HG02759 (cell line): Measurements from ENCODE around the gene ENO1.
"Not testable (repeated sequence)": the region's sequence is repeated elsewhere in the genome, so short reads cannot be mapped to it uniquely, and the experiment has no call there.

Experiments
- ATAC-seq: cut with Tn5 transposase; IDR thresholded peaks from one replicate; pipeline ENCODE4 v1.9.1; 2021; ENCODE audit warnings: mild to moderate bottlenecking, moderate library complexity; ENCODE audit not compliant: unreplicated experiment

Gene ENO1

DNA sequence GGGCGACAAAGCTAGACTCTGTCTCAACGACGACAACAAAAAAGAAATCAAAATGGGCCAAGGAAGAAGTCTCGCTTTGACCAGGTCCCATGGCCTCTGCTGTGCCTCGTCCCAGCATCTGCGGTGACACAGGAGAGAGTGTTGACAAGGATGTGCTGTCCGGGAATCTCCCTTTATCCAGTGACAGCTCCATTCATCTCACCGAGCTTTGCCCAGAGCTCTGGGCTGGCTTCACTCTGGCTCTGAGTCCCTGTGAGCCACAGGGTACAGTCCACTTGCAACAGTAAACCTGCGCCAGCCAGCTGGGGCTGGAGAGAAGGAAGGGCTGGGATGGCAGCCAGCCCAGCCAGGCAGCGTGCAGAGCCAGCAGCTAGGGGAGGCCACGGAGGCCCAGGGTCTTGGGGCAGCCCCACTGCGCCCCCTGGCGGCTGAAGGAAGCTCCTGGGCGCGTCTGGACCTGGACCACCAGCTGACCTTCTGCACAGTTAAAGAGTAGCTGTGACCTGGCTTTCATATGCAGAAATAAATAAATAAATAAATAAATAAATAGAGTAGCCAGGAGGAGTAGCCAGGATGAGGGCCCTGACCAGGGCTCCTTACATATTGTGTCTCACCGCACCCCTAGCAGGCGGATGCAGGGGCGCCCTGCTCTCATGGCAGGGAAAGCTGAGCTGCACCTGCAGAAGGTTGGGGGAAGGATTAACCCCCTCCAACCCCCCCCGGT lies 29.7 kb downstream of the ENO1 start:
- peak; percentile 68 for ATAC-seq

DNA sequence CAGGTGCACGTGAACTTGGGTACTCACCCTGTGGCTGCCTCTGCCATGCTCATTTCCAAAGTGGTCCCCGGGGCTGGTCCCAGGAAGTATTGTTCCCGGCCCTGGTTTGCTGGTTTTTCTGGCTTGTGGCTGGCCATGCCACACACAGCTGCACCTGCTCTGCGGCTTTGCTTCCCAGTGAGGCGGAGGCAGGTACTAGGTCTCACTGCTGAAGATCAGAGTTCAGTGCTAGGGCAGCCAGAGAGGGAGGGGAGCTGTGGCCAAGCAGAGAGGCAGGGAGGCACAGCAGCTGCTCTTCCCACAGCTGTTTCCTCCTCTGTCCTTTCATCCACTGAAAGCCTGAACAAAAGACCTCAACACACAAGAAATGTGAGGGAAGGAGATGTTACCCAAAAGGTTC lies 30.5 kb downstream of the ENO1 start:
- ATAC-seq: no peak

DNA sequence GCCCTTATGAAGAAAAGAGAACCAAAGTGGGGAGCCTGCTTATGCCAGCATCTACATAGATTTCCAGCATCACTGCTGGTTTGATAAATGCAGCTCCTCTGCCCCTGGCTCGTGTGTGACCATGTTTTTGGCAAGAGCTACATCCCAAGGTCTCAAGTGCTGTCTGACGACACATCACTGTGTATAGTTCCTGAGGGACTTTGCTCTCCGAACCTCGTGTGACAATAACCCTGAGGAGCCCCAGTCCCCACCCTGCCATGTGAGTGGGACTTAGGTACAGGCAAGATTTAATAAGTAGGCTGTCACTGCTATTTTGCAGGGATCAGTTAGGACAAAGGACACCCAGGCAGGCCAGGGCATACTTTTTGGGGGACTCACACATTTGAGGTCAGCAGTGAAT lies 32.2 kb downstream of the ENO1 start:
- ATAC-seq: no peak

DNA sequence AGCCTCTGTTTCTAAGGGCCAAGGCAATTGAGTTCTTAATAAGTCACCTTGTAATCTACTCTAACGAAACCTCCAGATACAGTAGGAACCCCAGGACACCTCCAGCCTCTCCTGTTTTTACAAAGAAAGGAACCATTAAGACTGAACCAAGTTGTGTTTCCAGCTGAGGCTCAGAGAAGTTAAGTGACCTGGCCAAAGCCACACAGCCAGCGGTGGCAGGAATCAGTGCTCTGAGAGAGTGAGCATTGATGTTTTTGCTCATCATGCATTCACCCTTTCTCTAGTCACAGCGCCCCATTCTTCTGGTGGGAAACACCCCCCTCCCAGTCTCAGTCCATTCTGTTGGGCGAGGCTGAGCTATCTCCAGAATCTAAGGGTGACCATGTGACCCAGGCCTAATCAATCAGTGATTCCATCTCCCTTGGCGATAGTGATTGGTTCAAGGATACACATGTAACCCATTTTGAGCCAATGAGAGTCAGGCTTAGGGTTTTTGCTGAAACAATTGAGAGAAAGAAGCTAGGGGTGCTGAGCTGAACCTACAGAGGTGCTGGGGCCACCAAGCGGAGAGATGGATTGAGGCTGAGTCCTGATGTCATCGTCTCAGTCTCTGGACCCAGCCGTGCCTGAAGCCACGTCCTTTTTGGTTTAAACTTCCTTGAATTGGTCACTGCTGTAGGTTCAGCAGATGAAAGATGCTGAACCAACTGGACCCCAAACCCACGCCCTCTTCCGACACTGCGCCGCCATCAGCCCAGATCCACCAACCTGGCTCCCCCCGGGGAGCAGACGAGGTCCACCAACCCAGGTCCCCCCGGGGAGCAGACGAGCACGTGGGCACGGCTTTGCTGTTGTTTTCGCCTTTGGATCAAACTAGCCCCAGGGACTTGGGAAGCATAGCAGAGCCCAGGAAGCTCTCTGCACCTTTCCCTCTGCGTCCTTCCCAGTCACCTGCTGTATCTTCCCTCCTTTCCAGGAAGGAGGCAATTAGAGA lies 33.1 kb downstream of the ENO1 start:
- no peak for ATAC-seq

DNA sequence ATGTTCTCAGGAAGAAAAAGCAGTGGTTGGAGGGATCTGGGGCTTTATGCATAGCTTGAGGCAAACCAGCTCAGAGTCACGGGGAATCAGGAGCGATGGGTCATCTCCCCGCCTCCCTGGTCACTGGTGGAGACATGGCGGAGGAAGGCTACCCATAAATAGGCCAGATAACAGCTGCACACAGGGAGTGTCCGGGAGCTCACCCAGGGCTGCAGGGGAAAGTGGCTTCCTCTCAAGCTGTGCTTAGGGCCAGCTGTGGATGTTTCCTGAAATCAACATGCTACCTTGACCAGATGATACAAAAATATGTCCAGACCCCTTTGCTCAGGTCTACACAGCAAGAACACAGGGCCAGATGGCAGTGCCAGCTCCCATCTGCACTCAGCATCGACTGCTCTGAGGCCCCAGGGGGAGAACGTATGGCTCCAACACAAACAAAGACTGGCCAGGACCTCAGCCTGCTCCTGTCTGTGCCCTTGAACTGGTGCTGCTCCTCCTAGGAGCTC lies 33.9 kb downstream of the ENO1 start:
- no peak for ATAC-seq

DNA sequence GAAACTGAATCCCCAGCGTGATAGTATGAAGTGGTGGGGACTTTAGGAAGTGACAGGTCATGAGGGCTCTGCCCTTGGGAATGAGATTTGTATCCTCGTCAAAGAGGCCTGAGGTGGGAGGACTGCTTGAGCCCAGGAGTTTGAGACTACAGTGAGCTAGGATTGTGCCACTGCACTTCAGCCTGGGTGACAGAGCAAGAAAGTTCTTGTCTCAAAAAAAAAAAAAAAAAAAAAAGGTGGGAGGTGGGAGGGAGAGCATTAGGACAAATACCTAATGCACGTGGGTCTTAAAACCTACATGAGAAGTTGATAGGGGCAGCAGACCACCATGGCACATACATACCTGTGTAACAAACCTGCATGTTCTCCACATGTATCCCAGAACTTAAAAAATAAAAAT lies 37.1 kb downstream of the ENO1 start:
- no peak for ATAC-seq

DNA sequence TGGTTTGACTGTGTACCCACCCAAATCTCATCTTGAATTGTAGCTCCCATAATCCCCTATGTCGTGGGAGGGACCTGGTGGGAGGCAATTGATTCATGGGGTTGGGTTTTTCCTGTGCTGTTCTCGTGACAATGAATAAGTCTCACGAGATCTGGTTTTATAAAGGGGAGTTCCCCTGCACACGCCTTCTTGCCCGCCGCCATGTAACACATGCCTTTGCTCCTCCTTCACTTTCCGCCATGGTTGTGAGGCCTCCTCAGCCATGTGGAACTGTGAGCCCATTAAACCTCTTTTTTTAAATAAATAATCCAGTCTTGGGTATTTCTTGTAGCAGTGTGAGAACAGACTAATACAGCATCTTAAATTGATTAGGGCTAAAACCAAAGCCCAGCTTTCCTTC lies 38.5 kb downstream of the ENO1 start:
- no peak for ATAC-seq

DNA sequence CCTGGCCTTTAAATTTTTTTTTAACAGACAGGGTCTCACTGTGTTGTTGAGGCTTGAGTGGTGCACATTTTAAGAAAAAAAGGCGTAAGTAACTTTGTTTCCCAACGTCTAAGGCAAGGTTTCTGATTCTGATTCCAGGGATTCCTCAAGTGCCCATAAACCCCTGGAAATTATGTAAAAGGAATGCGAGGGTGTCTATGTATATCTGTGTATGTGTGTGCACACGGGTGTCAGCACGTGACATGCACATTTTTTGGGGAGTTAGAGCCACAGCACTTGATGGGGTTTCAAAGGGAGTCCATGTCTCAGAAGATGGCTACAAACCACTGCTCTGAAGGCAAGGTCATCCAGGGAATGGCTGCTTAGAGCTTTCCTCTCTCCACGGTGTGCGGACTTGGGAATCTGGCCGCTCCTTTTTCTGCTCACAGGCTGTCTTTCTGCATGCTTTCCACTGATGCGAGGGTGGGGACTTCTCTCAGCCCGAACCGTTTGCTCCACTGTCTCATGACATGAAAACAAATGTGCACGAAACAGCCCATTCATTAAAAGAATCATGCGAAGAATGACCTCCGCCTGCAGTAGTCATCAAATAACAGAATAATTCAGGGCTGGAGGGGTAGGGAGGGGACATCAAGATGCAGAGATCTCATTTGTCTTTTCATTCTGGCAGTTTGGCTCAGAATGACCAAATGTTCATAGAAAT lies 42.4 kb downstream of the ENO1 start:
- no peak for ATAC-seq

DNA sequence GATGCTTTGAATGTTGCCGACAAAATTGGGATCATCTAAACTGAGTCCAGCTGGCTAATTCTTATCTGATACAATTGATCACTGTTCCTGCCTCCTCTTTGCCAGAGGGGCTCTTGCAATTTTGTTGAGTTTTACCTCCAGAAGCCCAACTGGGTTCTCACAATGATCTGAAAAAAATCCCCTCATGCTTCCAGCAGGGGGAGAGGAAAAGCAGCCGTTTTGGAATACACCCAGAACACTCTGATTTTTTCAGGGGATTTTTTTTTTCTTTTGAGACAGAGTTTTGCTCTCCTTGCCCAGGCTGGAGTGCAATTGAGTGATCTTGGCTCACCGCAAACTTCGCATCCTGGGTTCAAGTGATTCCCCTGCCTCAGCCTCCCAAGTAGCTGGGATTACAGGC lies 47.1 kb downstream of the ENO1 start:
- no peak for ATAC-seq

DNA sequence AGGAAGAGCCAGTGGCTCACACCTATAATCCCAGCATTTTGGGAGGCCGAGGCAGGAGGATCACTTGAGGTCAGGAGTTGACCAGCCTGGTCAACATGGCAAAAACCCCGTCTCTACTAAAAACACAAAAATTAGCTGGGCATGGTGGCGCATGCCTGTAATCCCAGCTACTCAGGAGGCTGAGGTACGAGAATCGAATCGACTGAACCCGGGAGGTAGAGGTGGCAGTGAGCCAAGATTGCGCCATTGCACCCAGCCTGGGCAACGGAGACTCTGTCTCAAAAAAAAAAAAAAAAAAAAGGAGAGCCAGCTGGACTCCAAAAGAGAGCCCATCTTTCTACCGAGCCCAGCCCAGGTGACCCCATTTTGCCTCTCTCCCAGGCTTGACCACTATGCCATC lies 47.8 kb downstream of the ENO1 start:
- not testable (repeated sequence) for ATAC-seq

DNA sequence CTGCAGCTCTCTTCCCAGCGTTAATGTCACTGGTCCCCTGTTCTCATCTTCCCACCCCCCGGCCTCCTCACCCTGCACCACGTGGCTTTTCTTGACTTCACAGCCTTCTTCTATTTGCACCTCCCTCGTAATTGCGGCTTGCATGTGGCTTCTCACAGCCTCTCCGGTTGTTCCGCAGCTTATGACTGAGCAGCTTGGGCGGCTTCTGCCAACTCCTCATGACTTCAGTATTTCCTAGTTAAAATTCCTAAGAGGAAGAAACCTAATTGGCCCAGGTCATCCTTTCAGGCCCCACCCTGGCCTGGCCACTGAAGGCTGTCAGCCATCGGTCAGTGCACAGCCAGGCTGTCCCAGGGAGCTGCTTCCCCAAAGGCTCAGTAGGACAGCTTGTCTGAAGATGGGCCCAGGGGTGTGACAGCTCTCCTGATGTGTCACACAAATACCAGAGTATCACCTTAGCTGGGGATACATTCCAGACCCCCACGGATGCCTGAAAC lies 52.5 kb downstream of the ENO1 start:
- ATAC-seq: no peak

DNA sequence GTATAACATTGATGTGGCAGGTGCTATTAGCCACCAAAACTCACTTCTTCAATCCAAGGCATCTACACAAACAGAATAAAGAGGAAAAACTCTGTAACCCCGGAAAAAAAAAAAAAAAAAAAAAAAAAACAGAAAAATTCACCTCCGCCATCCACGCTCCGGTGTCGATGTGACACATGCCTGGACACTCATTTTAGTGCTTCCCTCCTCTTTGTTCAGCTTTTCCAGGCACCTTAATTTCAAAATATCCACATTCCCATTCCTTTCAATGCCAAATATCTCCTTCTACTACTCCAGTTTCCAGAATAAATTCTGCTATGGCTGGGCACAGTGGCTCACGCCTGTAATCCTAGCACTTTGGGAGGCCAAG lies 55.2 kb downstream of the ENO1 start:
- ATAC-seq: no peak

DNA sequence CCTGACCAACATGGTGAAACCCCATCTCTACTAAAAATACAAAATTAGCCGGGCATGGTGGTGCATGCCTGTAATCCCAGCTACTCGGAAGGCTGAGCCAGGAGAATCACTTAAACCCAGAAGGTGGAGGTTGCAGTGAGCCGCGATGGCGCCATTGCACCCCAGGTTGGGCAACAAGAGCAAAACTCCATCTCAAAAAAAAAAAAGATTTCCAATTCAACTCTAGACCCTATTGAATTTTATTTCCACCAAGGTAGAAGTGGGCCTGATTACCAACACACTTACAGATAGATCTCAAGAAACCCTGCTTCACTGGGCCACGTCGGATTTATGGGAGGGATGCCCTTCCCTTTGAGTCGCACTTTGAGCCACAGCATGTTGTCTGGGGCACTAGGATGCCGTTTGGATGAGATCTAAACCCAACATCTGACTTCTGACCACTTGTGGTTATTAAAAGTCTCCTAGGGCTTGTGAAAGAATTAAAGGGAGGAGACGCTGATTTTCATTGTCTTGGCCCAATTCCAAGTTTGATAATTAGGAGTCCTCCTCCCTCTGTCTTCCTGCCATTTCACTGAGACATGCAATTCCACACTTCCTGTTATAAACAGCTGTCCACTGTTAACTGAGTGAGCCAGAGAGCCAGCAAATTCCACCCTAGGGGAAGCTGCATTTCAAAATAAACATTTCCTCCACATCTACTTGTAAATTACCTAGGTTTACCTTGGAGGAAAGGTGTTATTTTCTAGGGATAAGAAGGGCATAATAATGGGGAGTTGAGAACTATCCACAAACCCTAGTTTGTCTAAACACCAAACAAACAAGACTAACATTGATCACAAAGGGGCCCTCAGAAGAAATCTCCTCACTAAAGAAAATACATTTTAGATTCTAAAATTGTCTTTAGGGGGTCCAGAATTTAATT lies 55.9 kb downstream of the ENO1 start:
- ATAC-seq: no peak

DNA sequence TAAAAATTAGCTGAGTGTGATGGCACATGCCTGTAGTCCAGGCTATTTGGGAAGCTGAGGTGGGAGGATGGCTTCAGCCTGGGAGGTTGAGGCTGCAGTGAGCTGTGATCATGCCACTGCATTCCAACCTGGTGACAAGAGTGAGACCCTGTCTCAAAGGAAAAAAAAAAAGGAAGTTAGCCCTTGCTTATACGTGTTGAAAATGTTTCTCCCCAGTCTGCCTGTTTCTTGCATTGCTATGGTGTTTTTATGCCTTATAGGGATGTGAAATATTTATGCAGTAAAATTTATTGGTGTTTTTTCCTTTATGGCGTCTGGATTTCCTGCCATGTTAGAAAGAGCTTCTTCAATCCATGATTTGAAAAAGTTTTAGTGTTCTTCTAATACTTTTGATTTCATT lies 57.4 kb downstream of the ENO1 start:
- ATAC-seq: no peak

DNA sequence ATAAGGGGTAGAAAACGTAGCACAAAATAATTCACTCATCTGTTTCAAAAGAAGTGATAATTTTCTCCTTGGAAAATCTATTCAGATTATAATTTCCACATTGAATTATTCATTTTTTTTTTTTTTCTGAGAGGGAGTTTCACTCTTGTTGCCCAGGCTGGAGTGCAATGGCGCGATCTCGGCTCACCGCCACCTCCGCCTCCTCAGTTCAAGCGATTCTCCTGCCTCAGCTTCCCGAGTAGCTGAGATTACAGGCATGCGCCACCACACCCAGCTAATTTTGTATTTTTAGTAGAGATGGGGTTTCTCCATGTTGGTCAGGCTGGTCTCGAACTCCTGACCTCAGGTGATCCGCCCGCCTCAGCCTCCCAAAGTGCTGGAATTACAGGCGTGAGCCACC lies 59.7 kb downstream of the ENO1 start:
- ATAC-seq: not testable (repeated sequence)

DNA sequence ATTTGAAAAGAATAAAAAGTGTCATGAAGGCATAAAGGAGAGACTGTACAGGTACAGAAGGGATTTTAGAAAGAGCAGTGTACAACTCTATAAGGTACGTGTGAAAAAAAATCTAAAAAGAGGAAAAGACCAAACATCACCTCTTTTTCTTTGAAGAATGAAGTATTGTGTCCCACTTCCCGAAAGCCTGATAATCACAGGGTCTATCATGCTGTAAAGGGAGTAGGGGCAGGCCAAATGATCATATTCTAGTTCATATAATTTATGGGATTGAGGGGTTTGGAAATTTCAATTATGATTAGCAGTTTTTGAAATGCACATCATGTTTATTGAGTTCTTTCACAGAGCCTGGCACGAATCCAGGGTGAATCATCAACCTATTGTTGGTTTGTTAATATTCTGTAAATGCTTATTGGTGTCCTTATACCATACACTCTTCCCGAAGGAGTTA lies 60.1 kb downstream of the ENO1 start:
- no peak for ATAC-seq

DNA sequence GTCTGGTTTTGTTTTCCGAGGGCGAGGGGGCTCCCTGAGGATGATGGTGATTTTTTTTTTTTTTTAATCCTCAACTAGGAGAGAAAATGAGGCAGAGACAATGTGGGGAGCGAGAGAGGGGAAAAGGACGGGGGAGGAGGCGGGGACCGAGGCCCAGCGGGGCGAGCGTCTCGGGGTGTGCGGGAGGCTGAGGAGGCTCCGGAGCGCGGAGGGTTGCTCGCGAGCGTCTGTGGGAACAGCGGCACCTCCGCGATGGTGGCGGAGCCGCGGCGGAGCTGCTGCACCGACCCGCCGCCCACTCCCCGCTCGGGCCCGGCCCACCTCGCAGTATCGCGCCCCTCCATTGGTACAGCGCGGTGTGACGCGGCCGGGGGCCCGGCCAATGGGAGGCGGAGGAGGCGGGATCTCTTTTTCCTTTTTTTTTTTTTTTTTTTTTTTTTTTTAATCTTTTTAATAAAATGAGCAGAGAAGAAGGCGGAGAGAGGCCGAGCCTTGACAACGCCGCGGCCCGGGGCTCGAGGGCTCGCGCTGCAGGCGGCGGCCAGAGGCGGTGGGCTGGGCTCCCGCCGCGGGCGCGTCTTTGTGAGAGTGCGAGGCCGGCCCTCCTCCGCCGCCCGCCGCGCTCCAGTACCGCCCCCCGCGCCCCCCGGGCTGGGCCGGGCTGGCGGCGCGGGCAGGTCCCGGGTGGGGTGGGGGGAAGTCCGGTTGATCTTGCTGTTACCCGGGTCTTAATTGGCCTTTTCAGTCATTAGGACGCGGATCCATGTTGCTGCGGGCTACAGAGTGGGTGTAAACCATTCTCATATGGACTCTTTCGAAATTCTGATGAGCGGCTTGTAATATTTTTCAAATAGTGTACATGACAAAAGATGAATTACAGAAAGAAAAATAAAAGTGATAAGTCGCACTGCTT lies 60.8 kb downstream of the ENO1 start, which contains the start of gene RERE:
TSS of gene RERE (minus strand) at position 229 of the 913 bp plus-strand sequence.
- ATAC-seq: peak; percentile 95

DNA sequence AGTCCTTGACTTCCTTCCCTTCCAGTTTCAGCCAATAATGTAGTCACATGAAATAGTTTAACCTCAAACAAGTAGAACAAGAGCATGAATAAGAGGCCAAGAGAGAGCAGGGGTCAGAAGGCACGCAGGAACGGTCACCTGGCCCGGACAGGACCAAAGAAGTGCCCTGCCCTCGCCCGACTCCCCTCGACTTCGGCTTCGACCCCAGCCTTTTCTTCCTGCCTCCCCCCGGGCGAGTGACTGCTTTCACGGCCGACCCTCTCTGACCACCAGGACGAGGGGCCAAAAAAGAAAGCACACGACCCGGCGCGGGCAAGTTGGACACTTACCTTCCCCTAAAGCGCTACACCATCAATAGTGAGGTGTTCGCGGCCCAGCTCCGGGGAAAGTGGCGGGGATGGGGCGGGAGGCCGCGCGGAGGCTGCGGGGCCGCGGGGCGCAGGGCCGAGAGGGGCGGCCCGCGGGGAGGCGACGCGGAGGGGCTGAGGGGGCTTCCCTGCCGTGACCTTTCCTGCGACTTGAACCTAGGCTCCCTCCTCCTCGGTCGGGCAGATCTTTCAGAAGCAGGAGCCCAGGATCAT lies 61.6 kb downstream of the ENO1 start:
- peak; percentile 19 for ATAC-seq
